ENCODE results near the gene EMSY.
A peak's percentile ranks its signal among the peaks of the same experiment; 100 is the strongest.
"Not testable (repeated sequence)": the region's sequence is repeated elsewhere in the genome, so short reads cannot be mapped to it uniquely, and the experiment has no call there.

EMSY gene

DNA sequence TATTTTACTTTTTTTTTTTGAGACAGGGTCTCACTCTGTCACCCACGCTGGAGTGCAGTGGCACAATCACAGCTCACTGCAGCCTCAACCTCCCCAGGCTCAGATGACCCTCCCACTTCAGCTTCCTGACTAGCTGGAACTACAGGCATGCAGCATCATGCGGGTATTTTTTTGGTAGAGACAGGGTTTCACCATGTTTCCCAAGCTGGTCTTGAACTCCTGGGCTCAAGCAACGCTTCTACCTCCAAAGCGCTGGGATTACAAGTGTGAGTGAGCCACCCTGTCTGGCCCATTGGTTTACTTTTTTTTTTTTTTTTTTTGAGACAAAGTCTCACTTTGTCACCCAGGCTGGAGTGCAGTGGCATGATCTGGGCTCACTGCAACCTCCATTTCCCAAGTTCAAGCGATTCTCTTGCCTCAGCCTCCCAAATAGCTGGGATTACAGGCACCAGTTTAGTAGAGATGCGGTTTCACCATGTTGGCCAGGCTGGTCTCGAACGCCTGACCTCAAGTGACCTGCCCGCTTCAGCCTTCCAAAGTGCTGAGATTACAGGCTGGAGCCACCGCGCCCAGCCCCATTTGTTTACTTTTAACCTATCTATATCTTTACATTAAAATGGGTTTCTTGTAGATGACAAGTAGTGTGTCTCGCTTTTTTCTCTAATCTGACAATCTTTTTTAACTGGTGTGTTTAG lies 127.5 kb downstream of the EMSY start:
- DNase-seq = not testable (repeated sequence)

DNA sequence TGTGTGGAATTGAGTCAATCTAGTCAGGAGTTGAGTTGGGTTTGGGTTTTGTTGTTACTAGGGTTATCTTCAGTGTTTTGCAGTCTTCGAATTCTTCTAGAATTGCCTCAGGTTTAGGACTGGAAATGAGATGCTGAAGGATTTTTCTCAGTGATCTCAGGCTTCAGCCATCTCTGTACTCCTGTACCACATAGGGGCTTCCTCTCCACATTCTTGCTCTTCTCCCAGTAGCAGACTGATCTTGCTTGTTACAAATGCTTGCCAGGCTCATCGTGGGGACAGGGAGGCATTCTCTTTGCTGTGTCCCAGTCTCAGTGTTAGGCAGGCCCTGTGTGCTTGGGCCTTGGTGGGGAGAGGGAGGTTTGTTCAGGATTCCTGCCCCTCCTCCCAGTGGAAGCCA lies 129.6 kb downstream of the EMSY start:
- no peak for DNase-seq

DNA sequence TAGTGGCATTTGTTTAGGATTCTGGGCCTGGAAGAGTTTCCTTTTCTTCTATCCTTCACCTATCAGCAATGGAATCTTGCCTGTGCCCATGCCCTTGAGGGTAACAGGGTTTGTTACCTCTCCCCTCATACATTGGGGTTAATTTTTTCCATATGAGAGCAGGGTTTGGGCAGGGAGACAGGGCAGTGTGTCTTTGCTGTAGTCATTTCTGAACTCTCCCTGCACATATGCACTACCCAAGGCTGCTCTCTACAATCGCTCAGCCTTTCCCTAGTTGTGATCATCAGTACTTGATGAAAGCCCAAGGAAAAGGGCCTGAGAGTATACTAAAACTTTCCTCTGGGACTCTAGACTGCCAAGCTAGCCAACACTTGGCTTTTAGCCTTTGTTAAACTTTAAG lies 130.1 kb downstream of the EMSY start:
- no peak for DNase-seq

DNA sequence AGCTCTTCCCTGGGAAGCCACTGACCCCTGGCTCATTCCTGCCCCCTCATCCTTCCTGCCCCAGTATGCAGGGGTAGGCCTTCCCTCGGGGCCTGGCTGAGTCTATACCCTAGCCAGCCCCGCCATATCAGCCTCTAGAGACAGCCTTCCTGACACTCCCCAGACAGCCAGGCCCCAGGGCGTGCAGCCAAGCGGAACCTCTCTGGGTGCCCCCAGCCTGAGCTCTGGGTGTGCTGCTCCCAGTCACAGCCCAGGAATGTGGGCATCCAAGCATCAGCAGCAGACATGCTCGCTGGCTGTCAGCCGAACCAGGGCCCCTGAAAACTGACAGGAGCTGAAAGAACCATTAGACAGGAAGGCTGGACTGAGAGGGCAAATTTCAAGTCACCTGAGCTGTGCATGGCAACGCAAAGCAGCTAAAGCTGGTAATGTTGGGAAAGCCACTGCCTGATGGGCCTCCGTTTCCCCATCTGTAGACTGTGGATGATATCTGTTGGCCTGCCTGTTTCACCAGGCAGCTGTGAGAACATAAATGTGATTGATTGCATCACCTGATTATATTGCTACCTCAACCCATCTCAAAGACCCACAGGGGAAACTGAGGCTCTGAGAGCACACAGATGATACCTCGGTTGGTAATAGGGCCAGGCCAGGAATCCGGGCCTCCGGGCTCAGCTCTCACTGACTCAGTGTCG lies 132.6 kb downstream of the EMSY start:
- DNase-seq = no peak

DNA sequence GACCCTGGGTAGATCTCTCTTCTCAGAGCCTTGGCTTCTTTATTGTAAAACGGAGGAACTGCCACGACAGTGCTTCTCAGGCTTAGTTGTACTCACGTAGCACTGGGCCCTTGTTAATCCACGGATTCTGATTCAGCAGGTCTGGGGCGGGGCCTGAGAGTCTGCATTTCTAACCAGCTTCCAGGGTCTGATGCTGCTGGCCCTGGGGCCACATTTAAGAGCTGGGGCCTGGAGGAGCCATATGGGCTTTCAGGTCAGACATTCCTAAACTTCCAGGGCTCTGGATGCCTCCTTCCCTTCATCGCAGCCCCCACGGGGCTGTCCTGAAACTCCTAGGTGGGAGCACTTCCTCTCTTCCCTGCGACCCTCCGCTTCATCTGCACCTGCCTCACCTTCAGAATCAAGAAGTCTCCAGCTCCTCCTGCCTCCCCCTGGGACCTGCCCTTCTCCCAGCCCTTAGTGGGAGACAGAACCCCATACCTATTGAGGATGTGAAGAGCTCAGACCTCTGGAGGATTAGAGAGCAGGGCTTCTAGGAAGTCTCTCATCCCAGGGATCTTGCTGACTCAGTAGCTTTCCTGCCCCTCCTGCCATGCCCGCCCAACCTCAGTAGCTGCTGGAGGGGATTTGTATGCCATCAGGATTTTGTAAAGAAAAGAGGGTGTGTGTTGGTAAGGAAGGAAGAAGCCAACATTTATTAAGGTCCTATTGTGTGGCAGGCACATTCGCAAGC lies 133.3 kb downstream of the EMSY start:
- no peak for DNase-seq

DNA sequence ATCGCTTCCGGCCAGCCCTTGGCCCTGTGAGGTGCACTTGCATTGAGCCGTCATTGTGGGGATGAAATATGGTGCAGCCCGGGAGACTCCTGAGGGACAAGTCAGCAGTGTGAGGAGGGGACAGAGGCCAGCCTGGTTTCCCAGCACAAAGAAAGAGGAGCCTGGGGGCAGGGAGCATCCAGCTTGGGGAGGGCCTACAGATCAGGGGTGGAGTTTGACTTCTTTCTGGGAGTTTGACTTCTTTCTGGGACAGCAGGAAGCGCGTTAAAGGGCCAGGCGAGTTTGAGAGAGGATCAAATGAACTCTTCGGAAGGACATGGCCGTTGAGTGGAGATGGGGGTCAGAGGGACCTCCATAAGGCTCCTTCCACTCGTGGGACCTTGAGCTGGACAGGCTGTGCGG lies 133.8 kb downstream of the EMSY start:
- DNase-seq = no peak

DNA sequence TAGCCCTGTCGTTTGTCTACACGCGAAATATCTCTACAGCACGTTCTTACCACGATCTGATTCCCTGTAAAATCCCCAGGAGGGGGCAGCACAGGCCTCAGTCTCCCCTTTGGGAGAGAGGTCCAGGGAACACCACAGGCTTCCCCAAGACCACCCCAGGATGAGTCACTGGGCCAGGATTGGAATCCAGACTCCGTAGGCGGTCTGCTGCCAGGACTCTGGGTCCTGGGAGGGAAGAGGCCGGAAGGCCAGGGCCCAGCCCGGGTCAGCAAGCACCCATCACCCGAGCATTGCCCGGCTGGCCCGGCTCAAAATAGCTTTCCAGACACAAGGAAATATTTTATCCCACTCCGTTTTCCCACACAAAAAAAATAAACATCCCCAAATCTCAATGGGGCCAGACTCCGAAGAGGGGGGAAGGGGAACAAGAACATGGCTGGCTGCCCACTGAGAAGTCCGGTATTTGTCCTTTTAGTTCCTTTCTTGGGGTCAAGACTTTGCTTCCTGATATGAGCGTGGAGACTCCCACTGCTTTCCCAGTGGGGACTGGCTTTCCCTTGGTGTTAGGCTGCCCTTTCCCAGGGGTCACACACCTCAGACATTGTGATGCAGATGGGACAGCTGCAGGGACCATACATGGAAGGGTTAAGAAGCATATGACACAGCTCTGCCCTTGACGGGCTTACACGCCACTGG lies 134.4 kb downstream of the EMSY start:
- no peak for DNase-seq

DNA sequence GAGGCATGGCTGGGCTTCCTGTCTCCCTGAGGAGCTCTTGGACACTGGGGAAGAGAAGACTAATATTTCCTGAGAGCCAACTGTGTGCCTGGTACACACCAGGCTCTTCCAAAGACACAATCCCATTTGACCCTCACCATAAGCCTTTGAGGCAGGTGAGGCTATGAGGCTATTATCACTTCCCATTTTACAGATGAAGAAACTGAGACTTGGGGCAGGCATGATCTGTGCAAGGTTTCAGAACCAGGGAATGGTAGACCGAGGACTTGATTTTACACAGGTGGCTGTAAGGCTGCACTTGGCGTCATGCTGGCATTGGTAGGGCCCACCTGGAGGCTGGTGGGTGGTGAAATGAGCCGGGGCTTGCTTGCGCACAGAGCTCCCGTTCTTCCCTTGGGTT lies 134.9 kb downstream of the EMSY start:
- DNase-seq = no peak

DNA sequence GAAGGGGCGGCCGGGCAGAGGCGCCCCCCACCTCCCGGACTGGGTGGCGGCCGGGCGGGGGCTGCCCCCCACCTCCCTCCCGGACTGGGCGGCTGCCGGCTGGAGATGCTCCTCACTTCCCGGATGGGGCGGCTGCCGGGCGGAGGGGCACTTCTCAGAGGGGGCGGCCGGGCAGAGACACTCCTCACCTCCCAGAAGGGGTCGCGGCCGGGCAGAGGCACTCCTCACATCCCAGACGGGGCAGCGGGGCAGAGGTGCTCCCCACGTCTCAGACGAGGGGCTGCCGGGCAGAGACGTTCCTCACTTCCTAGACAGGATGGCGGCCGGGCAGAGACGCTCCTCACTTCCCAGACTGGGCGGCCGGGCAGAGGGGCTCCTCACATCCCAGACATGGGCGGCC lies 137.7 kb downstream of the EMSY start:
- not testable (repeated sequence) for DNase-seq

DNA sequence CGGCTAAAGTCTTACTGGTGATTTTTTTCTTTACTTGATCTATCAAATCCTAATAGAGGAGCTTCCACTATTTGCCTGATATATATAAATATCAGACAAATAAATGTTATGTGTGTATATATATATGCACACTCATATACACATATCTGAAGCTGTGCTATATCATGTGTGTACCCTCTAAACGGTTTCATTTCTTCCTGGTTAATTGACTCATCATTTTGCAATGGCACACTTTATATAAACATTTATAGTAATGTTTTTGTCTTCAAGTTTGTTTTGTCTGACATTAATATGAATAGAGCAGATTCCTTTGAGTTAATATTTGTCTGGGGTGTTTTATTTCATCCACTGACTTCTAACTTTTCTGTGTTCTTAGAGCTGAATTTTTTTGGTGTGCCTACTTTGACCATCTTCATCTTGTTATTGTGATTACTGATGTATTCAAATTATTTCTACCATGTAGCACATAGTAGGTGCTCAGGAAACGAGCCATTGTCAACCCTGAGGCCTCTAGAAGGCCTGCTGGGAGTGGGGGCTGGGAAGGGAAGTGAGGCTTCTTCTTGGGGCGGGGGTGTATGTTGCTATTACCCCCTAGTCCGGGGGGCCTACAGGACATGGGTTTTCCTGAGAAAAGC lies 143.1 kb downstream of the EMSY start:
- DNase-seq = no peak

DNA sequence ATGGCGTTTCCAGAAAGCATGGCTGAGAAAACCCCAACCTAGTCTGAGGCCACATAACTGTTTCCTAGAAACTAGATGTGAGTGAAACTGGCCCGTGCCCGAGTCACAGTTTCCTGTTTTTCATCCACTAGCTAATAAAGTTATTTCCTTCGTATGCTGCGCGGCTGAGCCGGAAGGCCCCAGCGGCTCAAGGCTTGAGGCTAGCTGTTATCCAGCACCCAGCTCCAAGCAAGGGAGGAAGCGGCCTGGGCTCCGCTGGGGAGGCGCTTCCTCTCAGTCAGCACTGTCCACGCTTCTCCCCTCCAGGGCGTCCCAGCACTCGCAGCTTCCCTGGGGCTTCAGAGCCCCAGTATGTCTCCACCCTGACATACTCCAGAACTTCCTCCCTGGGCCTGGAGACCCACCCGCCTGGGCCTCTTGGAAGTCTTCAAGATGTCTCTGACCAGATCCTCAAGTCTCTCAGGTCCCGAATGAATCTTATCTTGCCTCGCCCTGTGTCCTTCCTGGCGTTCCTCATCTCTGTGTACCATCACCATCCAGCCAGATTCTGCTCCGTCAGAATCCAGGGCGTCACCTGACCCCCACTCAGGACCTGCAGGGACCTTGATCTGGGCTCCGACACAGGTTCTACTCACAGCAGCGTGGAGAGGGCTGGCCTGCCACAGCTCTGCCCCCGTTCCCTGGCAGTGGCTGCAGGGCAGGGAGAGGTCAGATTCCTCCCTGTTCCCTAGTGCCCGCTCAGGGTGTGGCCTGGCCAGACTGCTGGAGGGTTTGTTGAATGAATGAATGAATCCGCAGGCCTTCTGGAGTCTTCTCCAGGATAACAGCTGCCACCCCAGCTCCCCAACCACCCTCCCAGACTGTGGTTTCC lies 143.9 kb downstream of the EMSY start:
- DNase-seq = no peak

DNA sequence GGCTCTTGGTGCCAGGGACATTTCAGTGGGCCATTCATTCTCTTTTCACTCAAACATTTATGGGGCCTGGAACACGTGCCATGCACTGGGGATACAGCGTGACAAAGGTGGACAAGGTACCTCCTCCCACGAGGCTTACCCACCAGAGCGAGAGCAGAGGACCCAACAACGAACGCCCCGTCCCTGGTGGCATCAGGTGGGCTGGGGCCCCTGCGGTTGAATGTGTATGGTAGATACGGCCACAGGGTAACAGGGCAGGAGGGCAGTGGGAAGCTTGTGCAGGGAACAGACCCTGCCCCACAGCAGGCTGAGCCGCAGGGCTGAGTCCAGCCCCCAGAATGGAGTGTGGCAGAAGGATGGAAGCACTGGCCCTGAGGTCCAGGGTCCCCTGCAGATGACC lies 144.7 kb downstream of the EMSY start:
- DNase-seq = no peak

DNA sequence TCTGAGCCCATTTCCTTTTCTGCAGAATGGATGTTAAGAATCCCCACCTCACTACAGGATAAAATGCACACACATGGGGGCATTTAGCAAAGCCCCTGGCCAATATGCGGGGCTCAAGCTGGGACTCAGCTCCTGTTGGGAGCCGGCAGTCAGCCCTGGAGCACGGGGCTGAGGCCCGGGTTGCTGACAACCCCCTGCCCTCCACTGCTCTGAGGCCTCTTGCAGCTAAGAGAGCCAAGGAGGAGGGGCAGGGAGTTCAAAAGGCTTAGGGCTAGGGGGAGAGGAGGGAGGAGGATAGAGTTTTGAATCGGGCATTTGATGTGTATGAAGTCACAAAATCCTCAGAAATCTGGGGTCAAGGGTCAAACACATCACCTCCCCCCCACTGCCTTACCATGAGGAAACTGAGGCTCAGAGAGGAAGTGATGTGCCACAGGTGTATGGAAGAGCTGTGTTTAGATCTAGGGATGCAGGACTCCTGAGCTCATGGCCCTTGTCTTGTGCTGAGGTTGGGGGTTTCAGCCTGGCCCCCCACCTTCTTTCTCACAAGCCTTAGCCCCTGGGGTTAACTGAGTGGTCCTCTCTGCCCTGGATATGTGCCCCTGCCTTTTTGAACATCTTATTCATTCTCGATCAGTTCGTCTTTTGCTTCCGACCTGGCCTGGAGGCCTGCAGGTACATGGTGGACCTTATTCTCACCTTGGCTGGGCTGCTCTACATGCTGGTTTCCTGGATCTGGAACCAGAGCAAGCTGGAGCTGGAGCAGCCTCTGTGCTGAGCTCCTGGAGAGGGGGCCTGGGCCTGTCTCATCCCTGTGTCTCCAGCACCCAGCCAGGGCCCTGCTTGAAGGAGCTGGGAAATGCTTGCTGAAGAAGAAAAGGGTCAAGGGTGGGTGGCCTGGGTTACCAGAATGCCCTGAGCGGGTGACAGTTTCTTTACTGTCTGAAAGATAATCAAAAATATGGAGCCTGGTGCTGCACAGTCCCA lies 145.4 kb downstream of the EMSY start:
- no peak for DNase-seq

DNA sequence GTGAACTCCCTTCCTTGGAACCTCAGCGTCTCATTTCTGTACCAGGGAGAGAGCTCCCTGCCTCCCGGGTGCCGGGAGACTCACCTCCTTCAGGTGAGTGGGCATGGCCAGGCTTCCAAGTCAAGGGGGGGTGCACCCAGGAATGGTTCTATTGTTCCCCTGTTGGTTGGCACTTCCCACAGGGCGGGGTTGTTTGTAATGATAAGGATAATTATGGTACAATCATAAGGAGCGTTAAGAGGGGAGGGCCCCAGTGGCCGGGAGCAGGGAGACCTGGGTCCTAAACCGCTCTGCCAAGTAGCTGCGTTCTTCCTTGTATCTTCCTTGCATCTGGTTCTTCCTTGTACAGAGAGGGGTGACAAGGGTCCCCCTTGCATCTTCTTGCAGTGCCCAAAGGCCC lies 146.6 kb downstream of the EMSY start:
- DNase-seq = no peak

DNA sequence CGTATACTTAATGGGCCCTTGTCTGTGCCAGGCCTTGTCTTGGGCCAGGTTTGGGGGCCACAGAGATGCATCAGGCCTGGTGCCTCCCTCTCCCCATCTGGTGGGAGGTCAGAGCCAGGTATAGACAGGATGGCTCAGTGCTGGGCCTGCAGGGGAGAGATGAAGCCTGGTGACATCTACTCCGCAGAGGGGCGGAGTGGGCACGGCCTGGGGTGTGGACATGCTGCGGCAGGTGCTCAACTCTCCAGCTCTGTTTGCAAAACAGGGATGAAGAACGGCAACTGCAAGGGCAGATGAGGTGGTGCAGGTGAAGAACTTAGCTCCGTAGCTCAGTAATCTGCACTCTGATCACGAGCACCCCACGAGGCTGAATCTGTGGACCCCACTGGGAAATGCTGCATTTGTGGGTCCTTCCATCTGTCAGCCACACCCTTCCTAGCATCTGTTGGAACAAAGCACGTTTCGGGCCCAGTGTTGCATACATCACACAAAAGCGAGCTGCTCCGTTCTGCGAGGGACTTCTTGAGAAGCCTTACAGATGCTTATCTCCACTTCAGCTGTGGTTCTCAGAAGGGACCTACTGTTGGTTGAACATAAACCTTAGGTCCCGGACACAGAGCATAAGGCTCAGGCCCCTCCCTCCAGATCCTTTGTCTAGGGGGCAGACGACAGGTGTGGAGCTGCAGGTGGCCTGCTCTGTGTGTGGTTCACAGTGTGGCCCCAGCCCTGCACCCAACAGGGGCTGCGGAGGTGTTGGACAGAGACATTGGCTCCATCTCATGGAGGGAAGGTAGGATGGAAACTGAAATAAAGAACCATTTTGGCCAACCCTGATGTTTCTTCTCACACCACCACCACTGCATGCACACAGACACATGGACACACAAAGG lies 147.5 kb downstream of the EMSY start:
- DNase-seq = no peak

DNA sequence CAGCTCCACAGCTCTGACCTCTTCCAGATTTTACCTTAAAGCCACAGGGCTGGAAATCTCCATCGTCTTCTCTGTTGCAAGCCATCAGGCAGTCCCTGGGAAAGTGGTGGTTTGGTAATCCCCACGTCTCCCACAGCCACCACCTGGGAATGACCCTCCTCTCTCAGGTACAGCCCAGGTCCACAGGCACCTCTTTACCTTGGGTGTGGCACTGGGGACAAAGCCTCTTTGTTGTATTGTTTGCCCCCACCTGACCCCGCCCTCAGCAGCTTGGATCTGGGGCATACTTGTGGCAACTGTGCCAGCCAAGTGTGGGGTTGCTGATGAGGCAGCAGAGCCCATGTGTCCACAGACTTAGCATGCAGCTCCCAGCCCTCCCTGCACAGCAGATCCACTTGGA lies 148.1 kb downstream of the EMSY start:
- DNase-seq = no peak

DNA sequence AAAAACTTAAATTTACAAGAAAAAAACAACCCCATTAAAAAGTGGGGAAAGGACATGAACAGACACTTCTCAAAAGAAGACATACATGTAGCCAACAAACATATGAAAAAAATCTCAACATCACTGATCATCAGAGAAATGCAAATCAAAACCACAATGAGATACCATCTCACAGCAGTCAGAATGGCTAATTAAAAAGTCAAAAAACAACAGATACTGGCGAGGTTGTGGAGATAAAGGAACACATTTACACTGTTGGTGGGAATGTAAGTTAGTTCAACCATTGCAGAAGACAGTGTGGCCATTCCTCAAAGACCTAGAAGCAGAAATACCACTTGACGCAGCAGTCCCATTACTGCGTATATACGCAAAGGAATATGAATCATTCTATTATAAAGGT lies 150.3 kb downstream of the EMSY start:
- DNase-seq = not testable (repeated sequence)

DNA sequence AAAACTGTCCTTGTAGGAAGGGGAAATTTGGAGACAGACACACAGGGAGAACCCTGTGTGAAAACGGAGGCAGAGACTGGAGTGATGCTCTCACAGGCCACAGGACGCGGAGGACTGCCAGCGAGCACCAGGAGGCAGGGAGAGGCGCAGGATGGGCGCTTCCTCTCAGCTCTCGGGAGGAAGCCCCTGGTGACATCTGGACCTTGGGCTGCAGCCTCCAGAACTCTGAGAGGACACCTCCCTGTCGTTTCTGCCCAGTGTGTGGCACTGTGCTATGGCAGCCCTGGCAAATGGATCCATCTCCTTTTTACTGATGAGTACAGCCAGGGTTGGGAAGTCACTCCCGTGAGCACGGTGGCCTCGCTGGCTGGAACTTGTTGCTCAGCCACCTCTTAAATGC lies 151.8 kb downstream of the EMSY start:
- no peak for DNase-seq

DNA sequence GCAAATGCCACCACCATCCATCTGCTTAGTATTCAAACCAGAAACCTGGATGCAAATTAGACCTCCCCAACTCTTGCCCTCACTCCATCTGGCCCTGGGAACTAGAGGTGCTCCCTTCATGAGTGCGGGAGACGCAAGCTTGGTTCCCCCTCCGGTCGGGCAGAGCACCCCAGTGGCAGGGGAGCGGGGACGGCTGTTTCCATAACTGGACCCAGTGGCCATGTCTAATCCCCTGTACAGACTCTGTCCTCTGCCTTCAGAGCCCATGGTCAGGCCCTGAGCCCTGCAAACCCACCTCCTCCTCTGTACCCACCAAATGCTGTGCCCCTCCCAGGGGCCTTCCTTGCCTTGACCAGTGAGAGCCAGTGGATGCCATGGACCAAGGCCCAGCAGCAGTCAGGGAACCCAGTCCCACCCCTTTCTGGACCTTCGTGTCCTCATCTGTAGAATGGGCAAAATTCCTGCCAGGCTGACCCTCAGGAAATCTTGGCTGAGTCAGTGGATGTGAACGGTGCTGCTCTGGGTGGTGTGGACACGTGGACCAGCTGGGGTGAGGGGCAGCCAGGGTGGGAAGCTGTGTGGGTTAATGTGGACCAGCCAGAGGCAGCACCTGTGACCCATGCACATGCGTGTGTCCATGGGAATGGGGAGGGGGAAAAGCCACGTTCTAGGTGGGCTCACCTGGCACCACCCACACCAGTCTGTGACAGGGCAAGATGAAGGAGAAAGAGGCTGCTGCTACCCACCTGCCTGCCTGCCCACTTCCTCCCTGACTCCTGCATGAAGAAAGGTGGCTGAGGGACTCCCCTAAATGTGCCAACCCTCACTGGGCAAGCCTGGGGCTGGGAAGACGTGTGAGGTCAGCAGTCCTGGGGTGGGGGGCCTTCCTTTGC lies 153.0 kb downstream of the EMSY start:
- peak; percentile 24 for DNase-seq

All from NK-92 treated with Interleukin-12 subunit alpha and Interleukin-12 subunit beta, amount 100 ng/mL, for 24 hours (cell line).